GM19035 (cell line): ENCODE data around the gene ZNF862.
A peak's percentile ranks its signal among the peaks of the same experiment; 100 is the strongest.

Experiments
- ATAC-seq: cut with Tn5 transposase; IDR thresholded peaks from one replicate; pipeline ENCODE4 v1.9.1; 2021; ENCODE audit not compliant: unreplicated experiment

ZNF862 gene

GRCh38 chr7:149865437-149865836, 27.3 kb downstream of the ZNF862 start:
- no peak for ATAC-seq

DNA sequence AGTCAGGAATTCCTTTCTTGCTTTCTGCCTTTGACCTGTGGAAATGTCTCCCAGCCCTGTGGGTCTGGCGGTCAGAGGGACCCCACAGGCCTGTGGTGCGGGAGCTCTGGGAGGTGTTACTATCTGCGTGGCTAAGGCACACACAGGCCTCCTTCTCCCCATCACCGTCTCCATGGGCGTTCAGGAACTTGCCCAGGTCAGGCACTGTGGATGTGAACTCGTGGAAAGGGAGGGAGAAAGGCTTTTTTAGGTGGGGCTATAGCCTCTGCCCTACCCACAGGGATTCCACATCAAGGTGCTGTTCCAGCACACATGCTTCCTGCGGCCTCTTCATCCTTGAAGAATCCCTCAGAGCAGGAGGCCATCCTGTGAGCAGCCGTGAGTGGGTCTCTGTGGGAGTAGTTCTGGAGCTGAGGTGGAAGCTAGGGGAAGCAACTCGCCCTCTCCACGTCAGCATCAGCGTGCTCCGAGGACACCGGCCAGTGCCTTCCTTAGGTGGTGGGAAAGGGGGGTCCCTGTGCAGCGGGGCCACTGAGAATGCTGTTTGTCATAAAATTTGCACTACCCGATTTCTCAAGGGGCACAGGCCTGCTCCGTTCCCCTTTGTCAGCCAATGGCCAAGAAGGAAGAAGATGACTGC, 28.1 kb downstream of the ZNF862 start:
- no peak for ATAC-seq

GRCh38 chr7:149866779-149867447, 28.7 kb downstream of the ZNF862 start:
- ATAC-seq, result no peak

DNA sequence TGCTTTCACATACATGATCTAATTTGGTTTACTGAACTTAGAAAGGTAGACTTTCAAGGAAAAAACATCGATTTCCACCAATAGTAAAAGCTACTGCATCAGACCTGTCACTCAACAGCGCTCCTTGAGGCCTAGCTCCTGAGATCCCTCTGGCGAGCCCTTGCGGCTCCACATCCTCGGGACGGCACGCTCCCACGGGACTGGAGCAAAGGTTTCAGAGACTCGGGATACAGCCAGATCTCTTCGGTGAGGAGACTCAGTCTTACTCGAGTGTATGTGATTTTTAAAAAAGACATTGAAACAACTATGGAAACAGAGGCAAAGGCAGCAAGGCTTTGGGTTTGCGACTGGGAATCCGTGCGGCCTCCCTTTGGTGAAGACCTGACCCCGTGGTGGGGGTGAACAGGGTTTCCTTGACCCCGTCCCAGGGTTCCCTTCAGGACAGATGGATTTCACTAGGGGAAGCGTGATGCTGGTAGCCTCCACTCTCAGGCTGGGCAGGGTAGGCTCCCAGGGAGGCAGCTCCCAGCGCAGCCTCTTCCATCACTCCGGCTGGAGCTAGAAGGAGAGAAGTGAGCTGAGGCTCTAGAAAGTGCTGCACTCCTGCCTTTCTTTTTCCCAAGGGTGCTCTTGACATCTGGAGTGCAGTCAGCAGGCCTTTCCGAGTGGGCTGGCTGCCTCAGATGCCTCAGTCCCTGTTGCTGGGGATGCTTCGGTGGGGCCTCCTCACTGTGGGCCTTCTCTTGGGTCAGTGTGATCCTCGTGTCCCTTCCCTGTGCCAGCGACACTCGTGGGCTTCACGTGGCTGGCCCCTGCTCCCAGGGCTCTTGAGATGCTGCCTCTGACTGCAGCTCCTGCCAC, 29.8 kb downstream of the ZNF862 start:
- ATAC-seq, result no peak

DNA sequence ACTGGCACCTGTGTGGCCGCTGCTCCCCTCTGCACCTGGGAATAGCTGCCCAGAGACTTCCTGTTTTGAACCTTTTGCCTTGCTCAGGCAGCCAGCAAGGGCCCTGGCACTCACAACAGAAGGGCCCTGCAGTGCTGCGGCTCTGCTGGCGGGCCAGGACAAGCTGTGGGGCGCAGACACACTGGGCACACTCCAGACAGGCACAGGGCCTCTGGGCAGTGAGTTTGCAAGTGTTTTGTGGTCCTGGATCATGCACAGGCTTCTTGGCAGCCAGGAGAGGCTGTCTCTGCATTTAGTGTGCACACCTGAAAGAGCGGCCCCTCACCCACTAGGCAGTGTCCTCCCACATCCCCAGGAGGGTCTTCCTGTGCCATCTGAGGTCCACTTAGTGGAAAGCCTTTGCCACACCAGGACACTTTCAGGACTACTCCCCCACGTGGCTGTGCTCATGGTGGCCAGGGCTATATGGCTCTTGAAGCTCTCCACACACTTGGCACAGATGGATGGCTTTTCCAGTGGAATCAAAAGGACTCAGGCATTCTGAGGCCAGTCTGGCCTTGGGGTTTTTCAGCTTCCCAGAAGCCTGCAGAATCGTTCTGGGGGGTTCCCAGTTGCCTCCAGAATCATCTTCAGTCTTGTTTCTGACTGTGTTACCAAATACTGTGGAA, 30.6 kb downstream of the ZNF862 start:
- ATAC-seq, result no peak

- ATAC-seq, result no peak
Measured at GRCh38 chr7:149869291-149869650, 31.1 kb downstream of the ZNF862 start.

DNA sequence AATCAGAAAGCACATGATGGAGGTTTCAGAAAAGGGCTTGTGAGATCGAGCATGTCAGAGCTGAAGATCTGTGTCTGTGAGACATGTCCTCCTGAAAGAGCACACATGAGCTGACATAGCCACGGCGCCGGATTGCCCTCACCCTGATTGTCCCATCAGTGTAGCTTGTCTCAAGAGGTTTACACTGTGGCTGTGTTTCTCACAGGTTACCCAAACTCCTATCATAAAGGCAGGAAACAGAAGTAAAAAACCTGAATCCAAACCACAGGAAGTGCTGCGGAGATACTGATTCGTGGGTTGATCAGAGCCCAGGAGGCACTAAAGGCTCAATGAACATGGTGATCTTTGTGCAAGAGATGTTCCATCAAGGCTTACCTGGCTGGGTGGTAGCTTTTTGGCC, 31.7 kb downstream of the ZNF862 start:
- no peak for ATAC-seq

GRCh38 chr7:149870274-149870673, 32.1 kb downstream of the ZNF862 start:
- no peak for ATAC-seq

DNA sequence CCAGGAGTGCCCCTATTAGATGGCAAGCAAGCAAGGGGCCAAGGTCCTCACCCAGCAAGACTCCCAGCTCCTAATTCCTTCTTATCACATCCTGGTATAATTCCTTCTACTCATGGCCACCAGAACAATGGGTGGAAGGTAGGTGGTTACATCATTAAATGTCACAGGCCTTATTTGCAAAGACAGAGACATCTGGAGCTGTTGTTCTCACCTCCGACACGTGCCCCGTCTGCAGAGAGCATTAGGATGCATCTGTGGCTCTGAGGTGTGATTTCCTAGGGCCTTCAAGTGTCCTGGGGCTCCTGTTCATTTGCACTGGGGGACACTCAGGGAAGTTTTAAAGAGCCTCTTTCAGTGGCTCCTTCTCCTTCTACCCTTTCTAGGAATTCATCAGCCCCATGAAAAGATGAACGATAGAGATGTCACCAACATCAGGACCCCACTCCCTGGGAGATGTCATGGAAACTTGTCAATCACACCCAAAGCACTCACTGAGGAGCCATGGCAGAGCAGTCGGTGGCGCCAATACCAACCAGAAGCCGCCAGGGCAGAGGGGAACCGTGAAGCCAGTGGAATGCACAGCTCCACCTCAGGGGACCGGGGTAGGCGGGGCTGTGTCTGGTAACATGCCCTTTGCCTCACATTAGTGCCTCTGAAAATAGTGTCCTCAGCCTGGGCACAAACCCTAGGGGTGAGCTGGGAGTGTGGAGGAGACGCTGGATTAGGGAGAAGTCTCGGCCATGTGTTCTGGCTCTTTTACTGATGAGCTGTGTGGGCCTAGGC, 32.7 kb downstream of the ZNF862 start:
- no peak for ATAC-seq

GRCh38 chr7:149871576-149871975, 33.4 kb downstream of the ZNF862 start:
- no peak for ATAC-seq

DNA sequence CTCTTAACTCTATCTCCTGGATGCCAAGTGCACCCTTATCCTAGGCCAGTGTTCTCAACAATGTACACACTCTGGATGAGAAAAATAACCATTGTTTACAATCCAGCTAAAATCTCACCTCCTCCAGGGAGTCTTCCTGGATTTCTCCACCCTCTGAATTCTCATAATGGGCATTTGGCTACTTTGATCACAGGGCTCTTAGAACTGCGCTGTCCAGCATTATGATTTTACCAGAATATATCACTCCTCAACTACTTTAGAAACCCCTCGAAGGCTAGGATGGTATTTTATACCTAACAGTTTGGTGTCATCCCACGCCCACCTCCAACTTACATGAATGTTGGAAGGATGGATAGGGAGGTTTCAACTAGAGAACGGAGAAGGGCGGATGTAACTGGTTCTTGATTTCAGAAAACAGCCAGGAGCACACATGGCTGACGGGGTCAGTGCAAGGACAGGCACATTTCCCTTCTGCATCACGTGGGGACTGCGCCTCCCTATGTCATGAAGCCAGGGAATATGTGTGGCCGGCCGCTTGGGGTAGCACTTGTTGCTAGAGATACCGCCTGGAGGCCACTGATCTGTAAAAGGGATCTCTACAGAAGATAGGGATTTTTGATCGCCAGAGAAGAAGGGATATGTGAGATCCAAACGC, 34.4 kb downstream of the ZNF862 start:
- no peak for ATAC-seq

DNA sequence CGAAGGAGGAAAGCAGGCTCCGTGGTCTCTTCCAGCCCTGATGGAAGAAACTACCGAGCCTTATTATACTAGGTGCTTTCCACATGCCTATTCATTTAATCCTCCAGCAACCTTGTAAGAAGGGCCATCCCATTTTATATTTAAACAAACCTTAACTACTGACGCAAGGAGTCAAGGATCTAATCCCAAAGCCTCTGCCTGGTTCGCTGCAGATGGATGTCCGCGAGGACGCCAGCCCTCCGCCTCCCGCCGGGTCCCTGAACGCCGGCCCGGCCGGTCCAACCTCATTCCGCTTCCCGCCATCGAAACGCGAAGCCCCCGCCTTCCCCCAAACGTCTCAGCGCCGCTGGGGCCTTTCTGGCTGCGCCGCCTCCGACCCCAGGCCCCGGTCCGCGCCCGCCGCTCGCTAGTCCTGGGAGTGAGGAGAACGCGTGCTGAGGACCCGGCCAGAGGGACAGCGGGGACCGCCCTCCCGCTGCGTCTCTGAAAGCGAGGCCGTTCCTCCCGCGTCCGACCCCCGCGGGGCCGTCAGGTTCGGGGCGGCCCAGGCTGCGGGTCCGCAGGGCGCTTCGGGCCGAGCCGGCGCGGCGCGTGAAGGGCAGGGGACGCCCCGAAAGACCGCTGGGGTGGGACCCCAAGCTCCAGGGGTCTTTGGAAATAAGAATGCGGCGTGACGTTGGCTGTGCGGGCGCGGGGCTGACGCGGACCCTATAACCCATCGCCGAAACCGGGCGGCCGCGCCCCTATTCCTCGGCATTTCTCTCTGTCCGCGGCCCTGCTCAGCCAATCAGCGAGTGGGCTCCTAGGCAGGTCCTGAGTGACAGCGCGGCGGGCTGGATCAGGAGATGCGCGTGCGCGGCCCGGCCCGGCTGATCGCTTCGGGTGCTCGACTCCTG, 35.1 kb downstream of the ZNF862 start, which contains the start of gene ATP6V0E2:
Gene ATP6V0E2 (plus strand): TSS at position 896 of the 896 bp plus-strand sequence. CDS start 97 bp downstream, outside the sequence.
- ATAC-seq, result peak; percentile 94

DNA sequence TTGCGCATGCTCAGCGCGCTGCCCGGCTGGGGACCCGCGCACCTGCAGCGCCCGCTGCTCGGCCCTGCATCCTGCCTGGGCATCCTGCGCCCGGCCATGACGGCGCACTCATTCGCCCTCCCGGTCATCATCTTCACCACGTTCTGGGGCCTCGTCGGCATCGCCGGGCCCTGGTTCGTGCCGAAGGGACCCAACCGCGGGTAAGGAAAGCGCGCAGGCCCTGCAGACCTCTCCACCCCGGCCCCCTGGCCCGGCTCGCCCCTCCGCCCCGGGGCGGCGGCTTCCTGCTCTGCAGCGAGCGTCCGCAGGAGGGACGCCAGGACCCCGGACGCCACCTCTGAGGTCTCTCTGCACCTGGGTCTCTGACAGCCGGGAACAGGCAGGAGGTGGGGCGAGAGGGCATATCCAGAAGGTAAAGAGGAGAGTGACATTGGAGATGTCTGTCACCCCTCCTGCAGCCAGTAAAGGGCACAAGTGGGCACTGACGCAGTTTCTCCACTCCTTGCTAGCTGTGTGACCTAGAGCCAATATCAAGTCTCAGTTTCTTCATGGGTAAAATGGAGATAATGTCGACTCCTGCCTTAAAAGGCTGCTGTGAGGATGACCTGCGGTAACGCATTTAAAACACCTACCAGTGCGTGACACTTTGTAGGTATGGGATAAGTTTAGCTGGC, 35.9 kb downstream of the ZNF862 start:
- peak; percentile 36 for ATAC-seq

GRCh38 chr7:149874644-149875028, 36.5 kb downstream of the ZNF862 start:
- ATAC-seq, result no peak

- no peak for ATAC-seq
Measured at GRCh38 chr7:149875396-149875795, 37.2 kb downstream of the ZNF862 start.

DNA sequence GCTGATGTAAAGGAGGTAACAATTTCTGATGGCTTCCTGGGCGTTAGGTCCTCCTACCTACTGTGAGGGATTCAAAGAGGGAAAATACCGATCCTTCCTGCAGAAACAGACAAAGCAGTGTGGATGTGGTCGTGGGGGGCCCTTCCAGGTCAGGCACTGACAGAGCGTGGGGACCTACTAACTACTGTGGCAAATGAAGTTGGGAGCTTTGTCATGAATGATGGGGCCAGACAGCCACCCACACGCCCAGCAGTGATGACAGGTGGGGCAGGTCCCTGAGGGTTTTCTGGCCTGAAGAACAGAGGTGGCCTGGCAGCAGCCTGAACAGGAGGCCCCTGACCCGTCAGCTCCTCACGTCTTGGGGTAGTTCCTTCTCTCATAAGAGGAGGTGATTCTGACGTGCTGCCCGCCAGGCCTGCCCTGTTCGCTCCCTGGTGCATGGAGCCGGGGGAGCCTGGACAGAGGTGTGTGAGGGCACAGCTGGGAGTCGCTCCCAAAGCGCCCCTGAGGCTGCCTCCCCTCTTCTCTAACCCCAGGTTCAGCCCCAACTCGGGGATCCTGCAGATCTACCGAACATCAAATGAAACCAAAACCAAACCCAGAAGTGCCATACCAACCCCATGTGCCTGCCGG, 39.8 kb downstream of the ZNF862 start:
- ATAC-seq, result no peak

DNA sequence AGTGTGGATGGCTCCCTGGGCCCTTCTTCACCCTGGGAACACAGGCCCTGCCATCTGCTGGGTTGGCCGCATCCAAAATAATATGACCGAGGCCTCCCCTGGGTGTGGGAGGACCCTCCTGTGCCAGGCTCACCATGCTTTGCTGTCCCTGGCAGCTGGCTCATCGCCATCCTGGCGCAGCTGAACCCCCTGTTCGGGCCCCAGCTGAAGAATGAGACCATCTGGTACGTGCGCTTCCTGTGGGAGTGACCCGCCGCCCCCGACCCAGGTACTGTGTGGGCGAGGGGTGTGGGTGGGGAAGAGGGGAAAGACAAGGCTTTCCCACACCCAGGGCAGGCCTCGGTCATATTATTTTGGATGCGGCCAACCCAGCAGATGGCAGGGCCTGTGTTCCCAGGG, 40.3 kb downstream of the ZNF862 start:
- ATAC-seq, result no peak

GRCh38 chr7:149879271-149879743, 41.1 kb downstream of the ZNF862 start:
- no peak for ATAC-seq
